ENCODE results near the gene KLHDC4.

GRCh38 chr16:87674419-87674818 lies 91.4 kb downstream of the KLHDC4 start:
- no peak for TF ChIP-seq CTCF (IDR thresholded peaks at IDR 0.05)
- no peak for TF ChIP-seq POLR2A (IDR thresholded peaks at IDR 0.05)
